Nucleus accumbens (tissue), 56 donors: ENCODE measurements around the gene AUP1.
"Not testable (repeated sequence)": the region's sequence is repeated elsewhere in the genome, so short reads cannot be mapped to it uniquely, and the experiment has no call there.

Experiments used
- DNase-seq, 56 donors: peaks; one replicate each; lab custom pipeline; 2025; lab: John Stamatoyannopoulos, UW

AUP1 gene, protein sequence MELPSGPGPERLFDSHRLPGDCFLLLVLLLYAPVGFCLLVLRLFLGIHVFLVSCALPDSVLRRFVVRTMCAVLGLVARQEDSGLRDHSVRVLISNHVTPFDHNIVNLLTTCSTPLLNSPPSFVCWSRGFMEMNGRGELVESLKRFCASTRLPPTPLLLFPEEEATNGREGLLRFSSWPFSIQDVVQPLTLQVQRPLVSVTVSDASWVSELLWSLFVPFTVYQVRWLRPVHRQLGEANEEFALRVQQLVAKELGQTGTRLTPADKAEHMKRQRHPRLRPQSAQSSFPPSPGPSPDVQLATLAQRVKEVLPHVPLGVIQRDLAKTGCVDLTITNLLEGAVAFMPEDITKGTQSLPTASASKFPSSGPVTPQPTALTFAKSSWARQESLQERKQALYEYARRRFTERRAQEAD

DNA sequence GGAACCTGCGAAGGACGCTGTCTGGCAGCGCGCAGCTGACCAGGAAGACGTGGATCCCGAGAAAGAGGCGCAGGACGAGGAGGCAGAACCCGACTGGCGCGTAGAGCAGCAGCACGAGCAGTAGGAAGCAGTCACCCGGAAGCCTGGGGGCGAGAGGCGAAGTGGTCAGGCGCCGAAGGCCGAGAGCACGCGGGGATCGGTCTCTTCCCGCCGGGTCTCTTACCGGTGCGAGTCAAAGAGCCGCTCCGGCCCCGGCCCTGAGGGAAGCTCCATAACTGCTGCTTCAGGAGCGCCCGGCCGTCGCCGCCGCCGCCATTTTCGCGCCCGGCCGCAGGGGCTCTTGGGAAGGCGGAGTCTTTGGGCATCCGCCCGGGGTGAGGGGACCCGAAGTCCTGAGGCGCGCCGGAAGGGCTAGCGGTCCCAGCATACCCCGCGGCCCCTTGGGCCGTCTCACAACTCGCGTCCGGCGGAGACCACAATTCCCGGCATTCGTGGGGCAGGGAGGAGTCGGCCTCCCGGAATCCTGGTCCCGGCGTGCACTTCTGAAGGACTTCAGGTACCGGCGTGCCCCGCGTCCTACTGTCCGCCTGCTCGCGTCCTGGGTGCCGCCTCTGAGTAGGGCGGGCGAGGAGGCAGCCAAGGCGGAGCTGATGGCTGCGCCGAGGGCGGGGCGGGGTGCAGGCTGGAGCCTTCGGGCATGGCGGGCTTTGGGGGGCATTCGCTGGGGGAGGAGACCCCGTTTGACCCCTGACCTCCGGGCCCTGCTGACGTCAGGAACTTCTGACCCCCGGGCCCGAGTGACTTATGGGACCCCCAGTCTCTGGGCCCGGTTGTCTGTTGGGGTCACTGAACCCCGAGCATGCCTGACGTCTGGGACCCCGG, at the start of gene AUP1, which contains the start of gene HTRA2:
Gene AUP1, minus strand, starts transcription at position 350 of the 882 bp plus-strand sequence. Its CDS starts 77 bp downstream, at position 273.
Gene HTRA2, plus strand, starts transcription at position 577 of the 882 bp plus-strand sequence. Its CDS starts 74 bp downstream, at position 651.
- peak; percentile 83 to 99 (median 97) for DNase-seq

DNA sequence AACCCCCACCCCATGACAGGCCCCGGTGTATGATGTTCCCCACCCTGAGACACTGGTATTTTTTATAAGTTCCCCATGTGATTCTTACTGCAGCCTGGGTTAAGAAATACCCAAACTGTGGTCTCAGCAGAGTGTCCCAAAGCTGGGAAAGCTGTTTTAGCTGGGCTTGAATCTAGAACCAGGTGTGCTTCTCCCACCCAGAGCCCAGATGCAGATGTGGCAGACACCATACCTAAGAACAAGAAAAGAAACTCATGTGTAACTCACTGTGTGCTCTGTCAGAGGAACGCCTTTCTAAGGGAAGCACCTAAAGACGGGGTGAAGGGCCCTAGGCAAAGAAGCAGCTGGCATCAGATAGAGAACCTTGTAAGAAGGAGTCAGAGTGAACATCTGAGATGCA, 48.9 kb upstream of the AUP1 start:
- no peak for DNase-seq

DNA sequence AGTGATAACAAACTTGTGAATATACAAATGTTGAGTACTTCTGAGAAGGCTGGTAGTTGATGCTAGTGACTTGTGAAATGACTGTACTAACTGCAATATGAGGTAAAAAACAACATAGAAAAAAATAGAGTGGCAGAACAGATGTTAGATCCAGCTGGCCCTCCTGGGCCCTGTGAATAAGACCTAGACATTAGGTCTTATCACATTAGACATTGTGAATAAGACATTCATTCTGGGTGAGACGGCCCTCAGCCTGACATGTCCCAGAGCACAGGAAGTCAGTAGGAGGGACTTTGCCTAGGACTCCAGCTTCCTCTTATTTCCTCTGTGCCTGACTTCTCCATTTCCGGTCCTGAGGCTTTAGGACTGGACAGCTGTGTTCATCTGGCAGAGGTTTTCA, 47.9 kb upstream of the AUP1 start:
- peak in 1 of 56 donors; percentile 3 for DNase-seq

DNA sequence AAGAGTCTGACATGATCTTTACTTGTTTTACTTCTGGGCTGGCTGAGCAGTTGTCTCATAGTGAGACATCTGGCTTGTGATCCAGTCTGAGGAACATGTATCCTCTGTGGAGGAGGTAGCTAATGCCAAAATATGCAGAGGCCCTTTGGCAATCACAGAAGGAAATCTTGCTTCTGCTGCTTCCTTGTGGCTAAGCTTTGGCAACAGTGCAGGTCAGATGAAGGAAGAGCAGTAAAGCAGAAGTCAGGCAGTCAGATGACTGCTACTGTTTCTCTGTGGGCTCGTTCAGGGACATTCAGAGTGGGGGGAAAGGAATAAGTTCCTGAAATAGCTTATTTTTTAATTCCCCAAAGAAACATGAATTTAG, 47.3 kb upstream of the AUP1 start:
- peak in 6 of 56 donors; percentile 11 to 21 (median 14) for DNase-seq

DNA sequence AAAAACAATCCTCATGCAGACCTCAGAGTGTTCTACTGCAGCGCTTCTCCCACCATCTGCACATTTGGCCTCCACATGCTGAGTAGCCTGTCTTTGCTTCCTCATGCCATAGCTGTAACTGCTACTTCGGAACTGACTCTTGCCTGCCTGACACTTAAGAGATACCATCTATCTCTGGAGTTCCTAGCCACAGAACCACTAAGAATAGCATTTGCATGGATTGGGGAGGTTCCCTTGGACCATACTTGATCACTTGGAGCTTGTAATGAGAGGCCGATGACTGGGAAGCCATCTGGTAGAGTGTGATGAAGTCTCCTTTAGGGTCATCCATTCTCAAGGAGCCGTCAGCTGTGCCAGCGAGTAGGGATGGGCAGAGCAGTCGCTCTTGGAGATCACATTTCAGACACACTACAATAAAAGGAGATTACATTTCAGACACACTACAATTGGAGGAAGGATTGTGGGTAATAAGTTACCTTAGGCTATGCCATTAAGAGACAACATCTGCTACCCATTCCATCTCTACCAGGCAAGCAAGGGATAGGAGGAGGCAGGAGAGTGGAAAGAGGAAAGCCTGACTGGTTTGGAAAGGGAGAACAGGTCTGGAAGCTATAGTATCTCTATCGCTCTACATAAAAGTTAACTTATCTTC, 46.8 kb upstream of the AUP1 start:
- DNase-seq = no peak

DNA sequence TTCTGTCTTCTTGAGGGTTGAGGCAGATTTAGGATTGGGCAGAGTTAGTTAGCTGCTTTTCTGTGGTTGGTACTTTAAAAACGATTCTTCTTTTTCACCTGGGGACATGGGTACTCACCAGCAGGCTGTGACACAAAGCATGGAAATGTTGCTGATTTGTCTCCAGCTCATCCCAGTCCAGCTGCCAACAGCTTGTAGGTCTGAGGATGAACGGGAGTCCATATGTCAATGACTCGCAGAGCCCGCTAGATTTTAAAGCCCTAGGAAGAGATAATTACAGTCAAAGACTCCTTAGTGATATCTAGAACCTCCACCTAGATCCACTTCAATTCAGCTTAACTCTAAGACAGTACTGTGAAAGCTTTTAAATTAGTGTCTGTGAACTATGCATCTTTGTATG, 45.8 kb upstream of the AUP1 start:
- DNase-seq = no peak

DNA sequence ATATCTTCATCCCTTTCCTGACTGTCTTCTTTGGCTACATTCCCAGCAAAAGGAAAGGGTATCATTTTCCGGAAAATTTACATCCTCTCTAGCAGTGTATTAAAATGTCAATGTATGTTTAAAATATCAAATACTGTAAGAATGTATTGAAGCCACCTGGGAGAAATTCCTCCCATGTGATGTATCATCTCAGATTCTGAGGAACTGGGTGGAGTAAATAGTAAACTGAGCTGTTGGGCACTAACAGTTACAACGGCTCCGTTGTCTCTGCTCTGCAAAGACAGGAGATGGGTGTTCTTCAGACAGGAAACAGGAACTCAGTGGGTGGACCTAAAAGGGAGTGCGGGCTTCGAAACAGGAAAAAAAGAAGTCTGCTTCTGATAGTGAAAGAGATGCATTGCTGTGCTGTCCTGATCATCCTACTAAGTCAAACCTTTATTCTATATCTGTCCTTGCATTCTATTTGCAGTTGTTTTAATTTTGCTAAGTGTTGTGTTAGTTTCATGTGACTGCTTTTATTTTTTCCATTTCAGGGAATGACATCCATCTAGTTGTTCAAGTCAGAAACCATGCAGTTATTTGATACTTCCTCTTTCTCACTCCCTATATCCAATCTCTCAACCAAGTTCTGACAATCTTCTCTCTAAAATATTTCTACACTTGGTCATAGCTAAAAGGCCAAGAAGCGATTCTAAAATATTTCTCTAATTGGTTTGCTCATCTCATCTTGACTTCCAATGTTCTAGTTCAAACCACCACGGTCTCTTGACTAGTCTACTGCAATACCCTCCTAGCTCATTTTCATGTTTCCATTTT, 44.4 kb upstream of the AUP1 start:
- no peak for DNase-seq

DNA sequence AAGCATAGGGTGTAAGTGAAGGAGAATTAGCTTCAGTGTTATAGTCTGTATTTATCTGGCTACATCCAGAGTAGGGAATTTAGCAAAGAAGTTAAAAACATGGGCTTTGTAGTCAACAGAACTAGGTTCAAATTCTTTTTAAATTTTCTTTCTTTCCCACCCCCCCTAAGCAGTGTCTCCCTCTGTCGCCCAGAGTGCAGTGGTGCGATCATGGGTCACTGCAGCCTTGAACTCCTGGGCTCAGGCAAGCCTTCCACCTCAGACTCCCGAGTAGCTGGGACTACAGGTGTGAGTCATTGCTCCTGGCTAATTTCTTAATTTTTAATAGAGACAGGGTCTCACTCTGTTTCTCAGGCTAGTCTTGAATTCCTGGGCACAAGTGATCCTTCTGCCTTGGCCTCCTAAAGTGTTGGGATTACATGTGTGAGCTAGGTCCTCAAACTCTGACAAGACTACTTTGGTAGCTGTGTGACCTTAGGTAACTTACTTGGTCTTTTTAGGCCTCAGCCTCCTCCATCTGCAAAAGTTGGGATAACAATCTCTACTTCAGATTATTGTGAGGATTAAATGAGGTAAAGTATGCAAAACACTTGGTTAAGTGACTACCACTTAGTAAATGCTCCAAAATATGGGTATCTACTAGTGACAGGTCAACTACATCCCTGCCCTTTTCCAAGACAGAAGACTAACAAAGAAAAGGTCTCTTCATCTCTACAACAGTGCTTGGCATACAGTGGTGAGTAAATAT, 42.8 kb upstream of the AUP1 start:
- no peak for DNase-seq

DNA sequence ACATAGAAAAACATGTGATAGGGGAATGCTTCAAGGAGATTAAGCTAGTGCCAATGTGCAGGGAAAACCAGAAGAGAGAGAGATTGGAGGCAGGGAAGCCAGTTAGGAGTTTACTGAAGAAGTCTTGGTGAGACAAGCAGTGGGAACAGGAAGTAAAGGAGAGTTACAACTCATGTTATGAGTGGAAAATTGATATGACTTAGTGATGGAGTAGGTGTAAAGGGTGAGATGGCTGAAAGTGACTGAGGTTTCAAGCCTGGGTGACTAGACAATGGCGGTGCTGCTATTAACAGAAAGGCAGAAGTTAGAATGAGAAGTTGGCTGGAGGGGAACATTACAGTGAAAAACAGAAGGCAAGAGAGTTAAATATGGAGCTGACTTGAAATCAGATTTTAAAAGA, 41.6 kb upstream of the AUP1 start:
- DNase-seq = no peak

DNA sequence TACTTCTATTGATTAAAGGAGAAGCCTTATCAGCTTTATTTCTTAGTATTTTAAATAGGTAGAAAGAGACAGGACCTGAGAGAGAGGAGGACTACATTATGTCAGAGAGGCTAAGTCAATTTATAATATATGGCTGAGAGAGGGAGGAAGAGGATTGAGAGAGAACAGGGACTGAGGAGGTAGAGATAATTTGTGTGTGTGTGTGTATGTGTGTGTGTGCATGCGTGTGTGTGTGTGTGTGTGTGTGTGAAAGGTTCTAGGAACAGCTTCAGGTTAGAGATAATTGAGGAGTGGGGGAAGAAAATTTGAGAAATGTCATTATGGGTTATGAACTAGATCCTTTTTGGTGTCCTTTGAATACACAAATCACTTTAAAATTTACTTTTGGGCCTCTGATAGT, 40.2 kb upstream of the AUP1 start:
- DNase-seq = no peak

DNA sequence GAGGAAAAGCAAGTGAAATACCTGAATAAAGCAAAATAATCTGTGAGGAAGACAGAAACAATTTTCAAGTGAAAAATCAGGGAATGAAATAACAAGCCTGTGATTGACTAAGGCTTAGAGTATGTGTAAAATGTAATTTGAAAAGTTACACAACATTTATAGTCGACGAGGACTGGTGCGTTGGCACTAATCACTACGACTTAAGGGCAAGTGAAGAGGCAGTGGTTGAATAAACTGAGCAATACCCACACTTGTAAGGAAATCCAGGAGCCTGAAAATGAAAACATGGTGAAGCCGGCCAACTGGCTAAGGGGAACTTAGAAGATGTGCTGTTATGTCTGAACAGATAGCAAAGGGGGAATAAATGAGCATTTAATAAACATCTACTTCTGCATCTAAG, 38.4 kb upstream of the AUP1 start:
- DNase-seq = no peak

DNA sequence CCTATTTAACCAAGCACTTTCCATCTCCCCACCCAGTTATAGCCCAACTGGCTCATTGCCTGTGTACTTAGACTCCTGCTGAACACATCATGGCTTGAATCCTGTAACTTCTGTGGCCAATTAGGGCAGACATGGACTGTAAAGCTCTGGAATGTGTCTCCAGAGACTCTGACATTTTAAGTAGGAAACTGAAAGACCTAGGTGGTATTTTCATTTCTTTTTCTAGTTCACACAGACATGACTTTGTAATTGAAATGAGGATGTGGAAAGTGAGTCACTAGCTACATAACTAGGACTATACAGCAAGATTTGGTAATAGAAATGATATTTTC, 37.2 kb upstream of the AUP1 start:
- no peak for DNase-seq

DNA sequence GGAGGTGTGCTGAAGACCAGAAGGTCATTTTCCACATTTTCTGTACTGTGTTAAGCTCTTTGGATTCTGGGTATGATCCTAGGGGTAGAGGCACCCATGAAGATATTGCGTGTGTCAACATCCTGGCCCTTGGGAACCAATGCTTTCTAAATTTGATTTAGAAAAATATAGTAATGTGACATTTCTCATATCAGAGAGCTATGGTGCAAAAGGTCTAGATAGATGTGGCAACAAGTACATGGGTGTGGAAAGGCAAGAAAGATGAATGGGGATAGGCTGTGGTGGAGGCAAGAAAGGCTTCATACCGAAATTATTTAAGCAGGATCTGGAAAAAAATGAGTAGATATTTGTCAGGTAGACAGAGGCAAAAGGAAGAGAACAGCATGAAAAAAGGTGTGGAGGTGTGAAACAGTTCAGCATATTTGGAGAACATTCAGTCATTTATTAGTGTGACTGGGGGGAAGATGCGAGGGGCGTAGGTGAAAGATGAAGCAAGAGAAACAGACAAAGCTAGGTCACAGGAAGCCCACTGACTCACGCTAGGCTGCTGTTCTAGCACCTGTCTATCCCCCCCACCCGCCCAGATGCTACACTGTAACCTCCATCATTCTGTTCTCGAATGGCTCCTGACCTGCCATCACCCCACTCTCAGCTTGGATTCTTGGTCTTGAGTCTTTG, 36.7 kb upstream of the AUP1 start:
- DNase-seq = no peak

DNA sequence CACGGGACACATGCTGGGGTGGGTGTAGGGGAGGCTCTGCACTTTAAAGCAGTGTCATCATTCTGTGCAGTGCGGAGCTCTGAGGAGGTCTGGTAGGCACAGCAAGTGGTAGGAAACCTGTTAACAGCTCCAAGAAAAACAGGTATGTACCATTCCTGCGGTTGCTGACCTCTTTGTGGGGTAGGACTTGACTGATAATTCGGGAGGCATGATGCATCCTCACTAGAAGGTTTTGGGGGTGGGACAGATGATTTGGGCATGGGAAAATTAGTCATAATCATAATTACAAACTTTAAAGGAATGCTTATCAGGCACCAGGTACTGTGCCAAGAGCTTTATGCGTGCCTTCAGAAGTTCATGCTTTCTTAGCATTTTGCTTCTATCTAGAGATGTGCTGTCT, 34.7 kb upstream of the AUP1 start:
- DNase-seq = no peak

DNA sequence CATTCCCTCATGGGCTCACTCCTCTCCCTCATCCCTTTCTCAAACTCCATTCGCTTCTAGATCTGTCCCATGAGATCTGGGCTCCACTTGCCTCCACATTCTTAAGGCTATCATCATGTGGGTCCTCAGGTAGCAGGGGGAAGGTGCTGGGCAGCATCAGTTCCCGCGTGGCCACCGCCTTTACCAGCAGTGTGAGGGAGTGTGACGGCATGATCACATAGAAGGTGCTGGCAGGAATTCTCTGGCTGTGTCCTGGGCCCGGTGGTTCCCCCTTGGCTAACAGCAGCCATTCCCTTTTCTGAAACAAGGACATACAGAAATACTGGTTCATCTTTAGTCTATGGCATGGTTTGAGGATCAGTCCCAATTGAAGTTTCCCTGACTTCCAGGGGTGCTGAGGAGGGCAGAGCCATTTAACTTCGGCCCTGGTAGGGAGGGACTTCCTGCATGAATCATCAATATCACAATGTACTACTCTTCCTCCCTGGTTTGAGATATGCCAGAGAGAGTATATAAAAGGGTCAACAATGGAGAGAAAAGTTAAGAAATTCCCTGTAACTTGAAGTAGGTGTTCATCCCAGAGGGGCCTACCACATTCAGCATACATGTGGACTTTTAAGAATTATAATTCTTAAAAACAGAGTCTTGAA, 32.7 kb upstream of the AUP1 start:
- no peak for DNase-seq

DNA sequence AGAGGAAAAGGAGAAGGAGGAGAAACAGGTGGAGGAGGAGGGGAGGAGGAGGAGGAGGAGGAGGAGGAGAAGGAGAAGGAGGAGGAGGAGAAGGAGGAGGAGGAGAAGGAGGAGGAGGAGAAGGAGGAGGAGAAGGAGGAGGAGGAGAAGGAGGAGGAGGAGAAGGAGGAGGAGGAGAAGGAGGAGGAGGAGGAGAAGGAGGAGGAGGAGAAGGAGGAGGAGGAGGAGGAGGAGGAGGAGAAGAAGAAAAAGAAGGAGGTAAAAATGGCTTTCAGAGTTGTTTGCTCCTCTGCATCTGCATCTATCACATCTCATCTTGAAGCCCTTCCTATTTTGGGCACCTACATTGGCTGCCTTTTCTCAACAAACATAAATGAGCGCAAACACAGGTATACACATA, 31.5 kb upstream of the AUP1 start:
- not testable (repeated sequence) for DNase-seq

DNA sequence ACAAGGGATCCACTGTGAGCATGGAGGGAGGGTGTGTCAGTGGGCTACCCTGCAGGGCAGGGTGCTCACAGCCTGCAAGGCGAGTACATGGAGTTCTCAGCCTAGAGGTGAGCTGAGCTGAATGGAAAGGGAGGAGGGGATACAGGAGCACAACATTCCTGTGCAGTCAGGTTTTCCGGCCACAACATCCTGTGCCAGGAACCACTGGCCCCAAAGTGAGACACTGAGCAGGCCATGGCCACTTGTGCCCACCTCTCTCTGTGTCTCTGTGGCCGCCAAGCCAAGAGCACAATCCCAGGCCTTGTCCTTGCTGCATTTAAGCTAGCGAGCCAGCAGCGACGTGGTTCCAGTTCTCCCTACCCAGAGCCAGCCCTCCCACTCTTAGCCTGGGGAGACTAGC, 31.1 kb upstream of the AUP1 start:
- DNase-seq = no peak

DNA sequence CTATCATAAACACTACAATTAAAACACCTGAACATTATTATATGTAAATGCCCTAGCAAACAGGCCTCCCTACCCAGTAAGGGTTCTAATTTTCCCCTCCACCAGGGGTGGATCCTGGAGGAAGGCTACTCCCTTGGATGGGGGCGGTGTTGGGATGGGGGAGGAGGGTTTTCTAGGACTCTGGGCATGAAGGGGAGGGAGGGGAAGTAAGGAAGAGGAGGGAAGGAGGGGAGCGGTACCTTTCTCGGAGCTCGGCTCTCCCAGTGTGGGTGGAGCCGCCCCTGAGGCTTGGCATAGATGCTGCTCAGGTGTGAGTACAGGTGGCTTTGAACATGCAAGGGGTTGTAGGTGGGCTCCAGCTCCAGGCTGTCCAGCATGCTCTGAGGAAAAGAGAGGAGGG, 30.4 kb upstream of the AUP1 start:
- no peak for DNase-seq
